HG03520 (cell line): ENCODE measurements around the gene TC2N.
"Not testable (repeated sequence)": the region's sequence is repeated elsewhere in the genome, so short reads cannot be mapped to it uniquely, and the experiment has no call there.

Experiments used
- ATAC-seq: cut with Tn5 transposase; IDR thresholded peaks from one replicate; pipeline ENCODE4 v1.9.1; 2021; ENCODE audit warnings: mild to moderate bottlenecking, moderate library complexity; ENCODE audit not compliant: unreplicated experiment

TC2N gene

DNA sequence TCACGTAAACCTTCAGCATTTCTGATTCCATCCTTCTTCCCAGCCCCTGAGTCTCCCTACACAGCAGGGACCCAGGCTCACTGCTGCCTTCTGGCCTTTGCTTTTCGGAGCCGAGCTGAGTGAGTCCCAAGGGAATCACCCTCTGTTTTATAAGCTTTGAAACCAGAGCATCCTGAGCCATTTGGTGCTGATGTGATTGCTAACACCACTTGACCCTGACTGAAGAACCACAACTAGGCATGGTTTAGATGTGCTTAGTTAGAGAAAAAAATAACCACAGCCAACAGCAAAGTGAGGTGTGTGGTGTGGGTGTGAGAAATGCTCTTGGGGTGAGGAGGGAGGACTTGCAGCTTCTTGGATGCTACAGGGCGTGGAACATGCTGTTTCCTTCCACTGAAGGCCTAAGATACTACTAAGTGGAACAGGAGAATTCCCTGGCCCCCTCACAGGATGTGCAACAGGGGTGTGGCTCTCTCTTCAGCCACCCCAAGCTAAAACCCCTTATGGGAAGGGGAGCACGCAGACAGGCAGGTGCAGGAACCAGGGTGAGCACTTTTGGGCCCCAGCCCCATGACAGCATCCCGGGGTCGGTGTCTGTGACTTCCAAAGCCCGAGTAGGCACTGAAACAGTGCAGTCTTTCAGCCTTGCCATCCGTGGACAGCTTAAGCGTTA lies at the start of gene TC2N:
Gene TC2N, minus strand, starts transcription at position 221 of the 673 bp plus-strand sequence. CDS start 53,767 bp downstream, outside the sequence.
- ATAC-seq = no peak

- no peak for ATAC-seq
Measured at GRCh38 chr14:91912035-91912434, 44.7 kb upstream of the TC2N start.

- ATAC-seq = no peak
Measured at GRCh38 chr14:91911474-91912032, 44.2 kb upstream of the TC2N start.

- ATAC-seq = no peak
Measured at GRCh38 chr14:91910196-91910595, 42.9 kb upstream of the TC2N start.

DNA sequence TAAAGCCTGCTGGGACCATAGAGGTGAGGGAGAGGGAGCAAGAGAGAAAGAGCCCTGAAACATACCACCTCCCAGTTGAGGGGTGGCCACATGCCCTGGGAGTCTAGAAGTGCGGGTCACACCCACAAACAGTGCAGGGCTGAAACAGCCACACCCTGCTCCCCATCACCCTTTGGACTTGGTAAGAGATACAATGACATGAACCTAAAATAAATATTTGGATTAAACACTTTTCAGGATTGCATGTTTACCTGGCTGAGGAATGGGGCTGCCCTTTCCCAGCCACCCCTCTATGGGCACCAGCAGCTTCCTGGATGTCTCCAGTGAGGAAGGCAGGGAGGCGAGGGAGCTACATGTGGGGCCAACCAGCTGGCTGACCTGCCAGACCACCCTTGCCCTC lies 39.0 kb upstream of the TC2N start:
- ATAC-seq = no peak

- ATAC-seq = no peak
Measured at GRCh38 chr14:91904956-91905645, 37.8 kb upstream of the TC2N start.

DNA sequence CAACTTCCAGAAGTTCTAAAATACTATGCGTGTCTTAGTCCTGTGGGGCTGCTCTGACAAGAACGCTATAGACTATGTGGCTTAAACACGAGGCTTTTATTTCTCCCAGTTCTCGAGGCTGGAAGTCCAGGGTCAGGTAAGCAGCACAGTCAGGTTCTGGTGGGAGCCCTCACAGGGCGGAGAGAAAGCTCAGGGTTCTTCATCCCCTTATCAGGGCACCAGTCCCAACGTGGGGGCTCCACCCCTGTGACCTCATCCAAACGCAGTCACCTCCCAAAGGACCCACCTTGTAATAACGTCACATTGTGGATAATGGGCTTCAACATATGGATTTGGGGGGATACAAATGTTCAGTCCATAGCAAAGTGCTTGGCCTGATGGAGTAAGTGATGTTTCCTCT lies 37.1 kb upstream of the TC2N start:
- no peak for ATAC-seq

GRCh38 chr14:91903070-91903469 lies 35.7 kb upstream of the TC2N start:
- ATAC-seq = no peak

DNA sequence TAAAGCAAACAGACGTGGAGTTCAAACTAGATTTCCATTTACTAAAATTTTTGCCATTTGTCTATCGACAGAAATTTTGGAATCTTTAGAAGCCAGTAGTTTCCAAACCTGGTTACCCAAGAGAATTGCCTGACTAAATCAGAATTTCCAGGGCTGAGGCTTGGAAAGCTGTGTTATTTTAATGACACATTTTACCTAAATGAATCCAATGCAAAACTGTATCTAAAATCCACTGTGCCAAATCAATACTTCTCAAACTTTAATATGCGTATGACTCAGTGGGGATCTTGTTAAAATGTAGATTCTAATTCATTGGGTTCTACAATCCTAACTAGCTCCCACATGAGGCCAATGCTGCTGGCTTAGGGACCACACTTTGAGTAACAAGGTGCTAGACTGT lies 35.0 kb upstream of the TC2N start:
- no peak for ATAC-seq

GRCh38 chr14:91901449-91902226 lies 34.3 kb upstream of the TC2N start:
- ATAC-seq = no peak

DNA sequence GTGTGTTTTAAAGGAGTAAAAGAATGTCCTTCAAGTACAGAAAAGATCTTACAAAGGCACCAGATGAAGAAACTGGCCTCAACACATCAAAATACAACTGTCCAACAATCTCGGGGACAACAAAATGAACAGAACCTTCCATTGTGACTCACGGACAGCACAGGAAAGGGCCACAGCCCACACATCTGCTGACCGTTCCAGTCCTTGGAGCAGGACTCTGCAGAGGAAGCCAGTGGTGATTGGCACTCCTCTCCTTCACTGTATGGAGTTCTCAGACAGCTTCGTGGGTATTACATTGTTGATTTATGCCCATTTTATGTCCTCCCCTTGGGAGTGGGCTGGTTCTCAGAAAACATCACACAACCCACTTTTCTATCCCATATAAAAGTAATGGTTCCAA lies 32.5 kb upstream of the TC2N start:
- no peak for ATAC-seq

- ATAC-seq = no peak
Measured at GRCh38 chr14:91899213-91899612, 31.9 kb upstream of the TC2N start.

GRCh38 chr14:91898372-91898771 lies 31.0 kb upstream of the TC2N start:
- no peak for ATAC-seq

DNA sequence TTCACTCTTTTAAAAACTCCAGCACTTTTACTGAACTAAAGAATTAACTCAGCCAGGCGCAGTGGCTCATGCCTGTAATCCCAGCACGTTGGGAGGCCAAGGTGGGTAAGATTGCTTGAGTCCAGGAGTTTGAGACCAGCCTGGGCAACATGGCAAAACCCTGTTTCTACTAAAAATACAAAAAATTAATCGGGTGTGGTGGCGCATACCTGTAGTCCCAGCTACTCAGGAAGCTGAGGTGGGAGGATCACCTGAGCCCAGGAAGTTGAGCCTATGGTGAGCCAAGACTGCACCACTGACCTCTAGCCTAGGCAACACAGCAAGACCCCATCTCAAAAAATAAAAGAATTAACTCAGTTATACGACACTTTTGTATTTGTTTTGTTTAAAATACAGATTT lies 30.4 kb upstream of the TC2N start:
- not testable (repeated sequence) for ATAC-seq

GRCh38 chr14:91897106-91897701 lies 29.9 kb upstream of the TC2N start:
- no peak for ATAC-seq

GRCh38 chr14:91896419-91896818 lies 29.1 kb upstream of the TC2N start:
- no peak for ATAC-seq

GRCh38 chr14:91893669-91894068 lies 26.3 kb upstream of the TC2N start:
- no peak for ATAC-seq

DNA sequence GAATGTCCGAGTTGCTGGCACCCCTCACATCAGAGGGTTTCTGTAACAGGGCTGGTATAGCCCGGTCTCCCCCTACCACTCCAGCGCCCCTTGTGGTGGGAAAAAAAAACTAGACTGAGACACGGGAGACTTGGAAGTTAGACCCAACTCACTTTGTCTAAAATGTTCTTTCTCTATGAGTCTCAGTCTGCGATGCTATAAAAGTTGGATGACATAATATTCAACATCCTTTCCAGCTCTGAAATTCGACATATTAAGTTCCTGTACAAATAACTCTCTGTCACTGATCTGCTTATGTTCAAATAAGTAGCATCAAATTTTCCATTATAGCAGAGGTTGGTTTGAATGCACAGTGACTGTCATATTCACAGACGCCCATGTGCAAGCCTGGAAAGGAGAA lies 25.7 kb upstream of the TC2N start:
- no peak for ATAC-seq

DNA sequence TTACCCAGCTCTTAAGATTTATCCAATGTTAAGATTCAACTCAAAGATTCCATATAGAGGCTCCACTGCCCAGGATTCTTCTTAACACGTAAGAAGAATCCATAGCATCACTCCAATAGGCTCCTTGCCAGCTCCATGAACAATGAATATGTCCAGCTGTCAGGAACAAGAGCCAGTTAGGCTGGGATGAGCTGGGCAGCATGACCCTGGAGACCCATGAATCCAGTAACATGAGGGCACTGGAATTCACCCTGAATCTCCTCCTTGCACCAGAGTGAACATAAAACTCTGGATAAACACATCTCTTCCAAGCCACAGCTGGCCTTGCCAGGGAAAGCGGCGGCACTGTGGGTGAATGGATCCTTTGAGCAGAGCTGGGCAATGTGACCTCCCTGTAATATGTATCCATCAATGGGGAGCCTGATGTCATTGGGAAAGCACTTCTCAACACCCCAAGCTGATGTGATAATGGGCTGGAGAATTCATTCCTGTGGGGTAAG lies 24.4 kb upstream of the TC2N start:
- ATAC-seq = no peak

DNA sequence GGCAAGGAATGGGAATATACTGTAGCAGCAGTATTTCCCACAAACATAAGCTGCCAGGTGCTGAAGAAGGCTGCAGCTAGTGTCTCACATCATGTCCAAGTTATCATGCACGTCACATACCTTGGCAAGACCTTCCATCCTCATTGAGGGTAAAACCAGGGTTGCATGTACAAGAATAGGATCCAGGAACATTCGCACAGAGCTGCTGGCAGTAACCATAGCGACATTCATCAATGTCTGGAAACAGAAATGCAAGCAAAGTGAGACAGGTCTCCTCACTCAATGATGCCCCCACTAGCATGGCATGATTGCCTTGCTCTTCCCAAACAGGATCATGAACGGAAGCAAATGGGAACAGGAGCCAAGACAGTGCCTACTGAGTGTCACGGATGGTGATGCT lies 23.8 kb upstream of the TC2N start:
- ATAC-seq = no peak

GRCh38 chr14:91890291-91890749 lies 23.0 kb upstream of the TC2N start:
- no peak for ATAC-seq
